ENCODE measurements around the gene DGCR8.

- TF ChIP-seq CTCF (IDR thresholded peaks at IDR 0.05) (no peak), EZH2phosphoT487 (IDR thresholded peaks at IDR 0.05) (no peak), EZH2 (IDR thresholded peaks at IDR 0.05) (no peak)
Measured at GRCh38 chr22:20080776-20081654, 974 bp downstream of the DGCR8 start.

All from neural progenitor cell (in vitro differentiated cells).